Mesendoderm (in vitro differentiated cells): Measurements from ENCODE around the gene UBTD1.
"Not testable (repeated sequence)": the region's sequence is repeated elsewhere in the genome, so short reads cannot be mapped to it uniquely, and the experiment has no call there.

Experiments
- DNase-seq: peaks from one replicate; pipeline ENCODE4 v3.0.0; 2013
- H2AK5ac ChIP-seq: 2 replicates; pipeline ENCODE4 v1.6.1; 2013; ENCODE audit warnings: low read length, inconsistent platforms
- H2BK120ac ChIP-seq: 2 replicates; pipeline ENCODE4 v1.6.1; 2013; ENCODE audit warnings: low read depth, mild to moderate bottlenecking, low read length, moderate library complexity, mixed read lengths
- H2BK15ac ChIP-seq: replicated peaks from 2 replicates; pipeline ENCODE4 v1.6.1; 2013; ENCODE audit warnings: low read depth, mild to moderate bottlenecking, moderate library complexity
- H2BK5ac ChIP-seq: 2 replicates; pipeline ENCODE4 v1.6.1; 2013; ENCODE audit warnings: low read length, inconsistent platforms
- H3K18ac ChIP-seq: 2 replicates; pipeline ENCODE4 v1.6.1; 2013; ENCODE audit warnings: mild to moderate bottlenecking, low read length, mixed read lengths
- H3K23ac ChIP-seq: one replicate; pipeline ENCODE4 v1.6.1; 2013; ENCODE audit warnings: low read length
- H3K27ac ChIP-seq: 2 replicates; pipeline ENCODE4 v1.5.1; 2013; ENCODE audit warnings: low read depth, mild to moderate bottlenecking, inconsistent platforms, low read length, moderate library complexity
- H3K27me3 ChIP-seq: 2 replicates; pipeline ENCODE4 v1.6.1; 2013; ENCODE audit warnings: low read length, control low read depth, mild to moderate bottlenecking, inconsistent platforms; ENCODE audit not compliant: insufficient read depth, poor library complexity
- H3K36me3 ChIP-seq: 2 replicates; pipeline ENCODE4 v1.6.1; 2013; ENCODE audit warnings: low read length, inconsistent platforms; ENCODE audit not compliant: control insufficient read depth, insufficient read depth
- H3K4ac ChIP-seq: one replicate; pipeline ENCODE4 v1.6.1; 2013; ENCODE audit warnings: low read depth, mild to moderate bottlenecking, low read length, moderate library complexity
- H3K4me1 ChIP-seq: 2 replicates; pipeline ENCODE4 v1.6.1; 2013; ENCODE audit warnings: low read depth, low read length, inconsistent platforms; ENCODE audit not compliant: control insufficient read depth
- H3K4me2 ChIP-seq: 2 replicates; pipeline ENCODE4 v1.6.1; 2013; ENCODE audit warnings: low read length
- H3K4me3 ChIP-seq: 2 replicates; pipeline ENCODE4 v1.5.1; 2013; ENCODE audit warnings: mild to moderate bottlenecking, low read length
- H3K56ac ChIP-seq: one replicate; pipeline ENCODE4 v1.6.1; 2013; ENCODE audit warnings: low read length
- H3K79me1 ChIP-seq: 2 replicates; pipeline ENCODE4 v1.6.1; 2013; ENCODE audit warnings: low read length, inconsistent platforms
- H3K79me2 ChIP-seq: 2 replicates; pipeline ENCODE4 v1.6.1; 2013; ENCODE audit warnings: mild to moderate bottlenecking, low read length; ENCODE audit not compliant: control insufficient read depth, insufficient read depth
- H3K9ac ChIP-seq: 2 replicates; pipeline ENCODE4 v1.6.1; 2013; ENCODE audit warnings: low read length, inconsistent platforms
- H4K5ac ChIP-seq: one replicate; pipeline ENCODE4 v1.6.1; 2013; ENCODE audit warnings: low read length
- H4K8ac ChIP-seq: one replicate; pipeline ENCODE4 v1.6.1; 2013; ENCODE audit warnings: low read depth, mild to moderate bottlenecking, control low read depth, low read length, moderate library complexity
- WGBS: extraction: QIAGEN DNeasy Blood & Tissue Kit; methylation state at CpG from one replicate; pipeline ENCODE4 v1.1.7; 2013; ENCODE audit warnings: low lambda C conversion rate, missing lambda C conversion rate; ENCODE audit not compliant: insufficient coverage; ENCODE audit errors: extremely low coverage; 5-methylcytosine and 5-hydroxymethylcytosine counted together

Gene UBTD1

GRCh38 chr10:97520978-97521761, 22.4 kb downstream of the UBTD1 start:
- no CpG with 5 or more reads among the region's 11 CpGs for WGBS
- peak; percentile 50 for DNase-seq

GRCh38 chr10:97522071-97522470, 23.3 kb downstream of the UBTD1 start:
- no peak overlapping the region for H2BK5ac ChIP-seq
- no peaks in the 10 kb centered on the region for H3K36me3 ChIP-seq
- H3K23ac ChIP-seq = no peak overlapping the region
- WGBS = no CpG with 5 or more reads among the region's 6 CpGs
- H3K18ac ChIP-seq = no peak overlapping the region
- no peak for DNase-seq
- H3K27me3 ChIP-seq = no peaks in the 10 kb centered on the region
- no peak overlapping the region for H2AK5ac ChIP-seq
- no peak overlapping the region for H3K9ac ChIP-seq
- H3K4me1 ChIP-seq = peaks cover 10% of the 10 kb centered on the region
- no peak overlapping the region for H4K8ac ChIP-seq
- H4K5ac ChIP-seq = no peak overlapping the region
- no peak overlapping the region for H3K4ac ChIP-seq
- no peak overlapping the region for H3K4me3 ChIP-seq
- H3K56ac ChIP-seq = no peak overlapping the region
- peaks cover 10% of the 10 kb centered on the region for H3K79me1 ChIP-seq
- no peak overlapping the region for H2BK15ac ChIP-seq
- H3K4me2 ChIP-seq = no peak overlapping the region
- H3K79me2 ChIP-seq = no peaks in the 10 kb centered on the region
- no peak overlapping the region for H3K27ac ChIP-seq
- H2BK120ac ChIP-seq = no peak overlapping the region

More at GRCh38 chr10:97520978-97521761, 22.4 kb downstream of the UBTD1 start:
- Histone ChIP-seq H3K23ac (no peak overlapping the region), H3K79me2 (no peaks in the 10 kb centered on the region), H3K79me1 (peaks cover 10% of the 10 kb centered on the region), H3K36me3 (no peaks in the 10 kb centered on the region), H3K4ac (no peak overlapping the region), H3K9ac (peak overlapping the region; percentile 12), H2BK15ac (no peak overlapping the region), H3K18ac (no peak overlapping the region), H3K27me3 (no peaks in the 10 kb centered on the region), H3K27ac (no peak overlapping the region), H3K4me3 (no peak overlapping the region), H3K4me2 (no peak overlapping the region), H2BK120ac (no peak overlapping the region), H2BK5ac (no peak overlapping the region), H4K8ac (no peak overlapping the region), H3K56ac (peak overlapping the region; percentile 31), H2AK5ac (no peak overlapping the region), H3K4me1 (peaks cover 10% of the 10 kb centered on the region), H4K5ac (no peak overlapping the region)

- Histone ChIP-seq H2AK5ac (no peak overlapping the region), H4K5ac (no peak overlapping the region), H3K27me3 (no peaks in the 10 kb centered on the region), H3K18ac (no peak overlapping the region), H3K4me2 (no peak overlapping the region), H2BK120ac (no peak overlapping the region), H4K8ac (no peak overlapping the region), H3K36me3 (no peaks in the 10 kb centered on the region), H3K4me1 (peaks cover 10% of the 10 kb centered on the region), H3K23ac (no peak overlapping the region), H2BK5ac (no peak overlapping the region), H2BK15ac (no peak overlapping the region), H3K56ac (no peak overlapping the region), H3K79me2 (no peaks in the 10 kb centered on the region), H3K4me3 (no peak overlapping the region), H3K79me1 (peaks cover 10% of the 10 kb centered on the region), H3K9ac (no peak overlapping the region), H3K4ac (no peak overlapping the region), H3K27ac (no peak overlapping the region)
- no peak for DNase-seq
- no CpG with 5 or more reads among the region's 8 CpGs for WGBS
Measured at GRCh38 chr10:97522937-97523336, 24.2 kb downstream of the UBTD1 start.

- WGBS = no CpG with 5 or more reads among the region's 5 CpGs
Measured at GRCh38 chr10:97525086-97525485, 26.4 kb downstream of the UBTD1 start.

GRCh38 chr10:97525683-97526110, 27.0 kb downstream of the UBTD1 start:
- no peaks in the 10 kb centered on the region for H3K79me2 ChIP-seq
- no peak overlapping the region for H4K5ac ChIP-seq
- no peak overlapping the region for H3K4ac ChIP-seq
- H3K18ac ChIP-seq = no peak overlapping the region
- H2BK15ac ChIP-seq = no peak overlapping the region
- H3K56ac ChIP-seq = no peak overlapping the region
- no peak overlapping the region for H2AK5ac ChIP-seq
- no peak for DNase-seq
- no CpG with 5 or more reads among the region's 1 CpG for WGBS
- H2BK5ac ChIP-seq = no peak overlapping the region
- H2BK120ac ChIP-seq = no peak overlapping the region
- no peaks in the 10 kb centered on the region for H3K36me3 ChIP-seq
- H3K23ac ChIP-seq = no peak overlapping the region
- no peaks in the 10 kb centered on the region for H3K27me3 ChIP-seq
- peaks cover 5% of the 10 kb centered on the region for H3K4me1 ChIP-seq
- no peak overlapping the region for H3K27ac ChIP-seq
- no peak overlapping the region for H4K8ac ChIP-seq
- no peaks in the 10 kb centered on the region for H3K79me1 ChIP-seq
- H3K4me2 ChIP-seq = no peak overlapping the region
- H3K4me3 ChIP-seq = no peak overlapping the region
- H3K9ac ChIP-seq = no peak overlapping the region

More at GRCh38 chr10:97525086-97525485, 26.4 kb downstream of the UBTD1 start:
- Histone ChIP-seq H3K56ac (no peak overlapping the region), H2BK5ac (no peak overlapping the region), H4K5ac (no peak overlapping the region), H2AK5ac (no peak overlapping the region), H3K79me1 (peaks cover 2% of the 10 kb centered on the region), H3K4ac (no peak overlapping the region), H3K36me3 (no peaks in the 10 kb centered on the region), H3K27ac (no peak overlapping the region), H3K23ac (no peak overlapping the region), H3K9ac (no peak overlapping the region), H2BK15ac (no peak overlapping the region), H3K79me2 (no peaks in the 10 kb centered on the region), H2BK120ac (no peak overlapping the region), H4K8ac (no peak overlapping the region), H3K4me3 (no peak overlapping the region), H3K4me1 (peaks cover 5% of the 10 kb centered on the region), H3K27me3 (no peaks in the 10 kb centered on the region), H3K18ac (no peak overlapping the region), H3K4me2 (no peak overlapping the region)
- no peak for DNase-seq

- not testable (repeated sequence) for H4K5ac ChIP-seq, H3K79me1 ChIP-seq, H2BK15ac ChIP-seq, H2BK120ac ChIP-seq, H2BK5ac ChIP-seq, H3K4me2 ChIP-seq, DNase-seq, H4K8ac ChIP-seq, H3K56ac ChIP-seq, H3K4ac ChIP-seq, H3K36me3 ChIP-seq, H3K9ac ChIP-seq, H3K23ac ChIP-seq, H3K27me3 ChIP-seq, H2AK5ac ChIP-seq, H3K27ac ChIP-seq, H3K79me2 ChIP-seq, H3K18ac ChIP-seq, H3K4me1 ChIP-seq, H3K4me3 ChIP-seq
- WGBS = no CpG with 5 or more reads among the region's 29 CpGs
Measured at GRCh38 chr10:97528876-97529275, 30.2 kb downstream of the UBTD1 start.
